A549 (cell line): ENCODE results near the gene FUOM.

Experiments
- CTCF ChIP-seq: fragments of >200 bp; sonication (Bioruptor Twin); formaldehyde crosslinking; IDR thresholded peaks from 3 replicates; pipeline ENCODE4 v1.5.1; 2016
- MAFK ChIP-seq: fragments of 450-650 bp; IDR thresholded peaks from 2 replicates; pipeline ENCODE4 v1.6.1; 2014; ENCODE audit not compliant: partially characterized antibody

- TF ChIP-seq MAFK (no peak), CTCF (no peak)
Observed at GRCh38 chr10:133355991-133356390, 1.8 kb downstream of the FUOM start.
